HG03045 (cell line): Measurements from ENCODE around the gene LHX3.

Source experiments
- ATAC-seq: cut with Tn5 transposase; IDR thresholded peaks from one replicate; pipeline ENCODE4 v1.9.1; 2021; ENCODE audit warnings: mild to moderate bottlenecking, moderate library complexity; ENCODE audit not compliant: unreplicated experiment

The LHX3 gene

GRCh38 chr9:136209232-136209631, 4.3 kb upstream of the LHX3 start:
- no peak for ATAC-seq

- no peak for ATAC-seq
These were observed 3.7 kb upstream of the LHX3 start for GRCh38 chr9:136208675-136209074.

- no peak for ATAC-seq
These were observed 2.7 kb upstream of the LHX3 start for GRCh38 chr9:136207616-136208015.

GRCh38 chr9:136206602-136207275, 1.8 kb upstream of the LHX3 start:
- no peak for ATAC-seq

- no peak for ATAC-seq
These were observed 722 bp upstream of the LHX3 start for GRCh38 chr9:136205707-136205992.

- ATAC-seq: no peak
These were observed 653 bp downstream of the LHX3 start for GRCh38 chr9:136204145-136204805.

- ATAC-seq: no peak
These were observed 1.4 kb downstream of the LHX3 start for GRCh38 chr9:136203408-136204144.

- ATAC-seq: no peak
These were observed 2.2 kb downstream of the LHX3 start for GRCh38 chr9:136202454-136203407.

GRCh38 chr9:136201609-136202453, 3.1 kb downstream of the LHX3 start:
- no peak for ATAC-seq

- no peak for ATAC-seq
These were observed 3.8 kb downstream of the LHX3 start for GRCh38 chr9:136201174-136201573.

GRCh38 chr9:136200424-136200823, 4.5 kb downstream of the LHX3 start:
- no peak for ATAC-seq

- no peak for ATAC-seq
These were observed 5.3 kb downstream of the LHX3 start for GRCh38 chr9:136199391-136200288.

GRCh38 chr9:136198605-136199083, 6.3 kb downstream of the LHX3 start:
- no peak for ATAC-seq

GRCh38 chr9:136197930-136198604, 6.9 kb downstream of the LHX3 start:
- no peak for ATAC-seq

GRCh38 chr9:136197084-136197875, 7.6 kb downstream of the LHX3 start:
- ATAC-seq: no peak

- ATAC-seq: no peak
These were observed 8.4 kb downstream of the LHX3 start for GRCh38 chr9:136196404-136197083.

GRCh38 chr9:136194540-136194939, 10.4 kb downstream of the LHX3 start:
- no peak for ATAC-seq
